ENCODE results near the gene TOM1L1. TPM values are rescaled to one million over a fixed set of nuclear protein-coding genes. Genes with fewer than 3 reads are reported as not detected.

The TOM1L1 gene
- total and polyA plus RNA-seq, 2 of the 8 experiments (the other 6 are each of a cell fraction or from before 2014, with no cell fraction given) = 47.0 to 60.8 TPM

- no peak overlapping the region for H2BK20ac ChIP-seq (ENCODE audit: low read length)
- no peak overlapping the region for H3K23ac ChIP-seq (ENCODE audit: insufficient read length)
- H3K79me2 ChIP-seq (ENCODE audit: control insufficient read depth in 1 of 2, insufficient read depth in 2 of 2, low read length in 2 of 2) = peaks cover 0 to 25% of the 10 kb centered on the region in 2 experiments; a peak in 2 of 4 replicates
- H4K20me1 ChIP-seq (replicated peaks in 1 of 2; ENCODE audit: control insufficient read depth in 1 of 2, insufficient read depth in 2 of 2, low read length in 2 of 2) = no peaks in the 10 kb centered on the region
- H3K27me3 ChIP-seq (replicated peaks in 1 of 4; ENCODE audit: control insufficient read depth in 3 of 4, extremely low read depth in 1 of 4, insufficient read depth in 3 of 4, low read length in 3 of 4) = no peaks in the 10 kb centered on the region
- H3K18ac ChIP-seq (ENCODE audit: extremely low read depth, low read length) = no peak overlapping the region
- H3K4me1 ChIP-seq (replicated peaks in 1 of 4; ENCODE audit: control insufficient read depth in 3 of 4, insufficient read depth in 4 of 4, low read length in 3 of 4) = no peaks in the 10 kb centered on the region
- FAIRE-seq = no peak
- POLR2A ChIA-PET (ENCODE audit: partially characterized antibody) = no interaction called here
- H3K27ac ChIP-seq (ENCODE audit: low read depth, low read length) = no peak overlapping the region
- H4K91ac ChIP-seq (replicated peaks; ENCODE audit: insufficient read length, low read length) = no peak overlapping the region
- H3K4me2 ChIP-seq (ENCODE audit: insufficient read depth in 1 of 2, low read depth in 2 of 2, low read length in 2 of 2) = no peak overlapping the region
- no peak overlapping the region for H4K5ac ChIP-seq (ENCODE audit: insufficient read length, low read depth, low read length)
- no peaks in the 10 kb centered on the region for H3K79me1 ChIP-seq (ENCODE audit: low read depth, low read length)
- peaks cover 1% of the 10 kb centered on the region; the same call in 1 of the 2 replicates for H3K23me2 ChIP-seq (ENCODE audit: low read depth, low read length)
- H3K9me3 ChIP-seq (ENCODE audit: insufficient read depth in 2 of 2, low read depth in 1 of 2, low read length in 1 of 2) = peaks cover 0 to 5% of the 10 kb centered on the region in 2 experiments; a peak in 1 of 4 replicates
- H2BK120ac ChIP-seq (replicated peaks; ENCODE audit: low read depth, low read length) = no peak overlapping the region
- H2BK15ac ChIP-seq (ENCODE audit: low read length) = no peak overlapping the region
- no peak overlapping the region for H2BK5ac ChIP-seq (ENCODE audit: low read depth, low read length)
- no peak overlapping the region for H2AFZ ChIP-seq (ENCODE audit: low read length)
- H3K4ac ChIP-seq (replicated peaks; ENCODE audit: insufficient read length, low read depth, low read length) = no peak overlapping the region
- H2AK5ac ChIP-seq (ENCODE audit: low read depth, low read length) = no peak overlapping the region
- no peak overlapping the region for H3K14ac ChIP-seq (ENCODE audit: insufficient read length)
- CTCF ChIA-PET (ENCODE audit: partially characterized antibody) = interaction anchor here (0.7 kb wide), 1 partner anchor 428 kb away, joined by 3 read pairs; no protein-coding TSS in a partner anchor
- no peak for DNase-seq (ENCODE audit: low read depth in 1 of 2, low spot score in 2 of 2)
- no peak overlapping the region for H2BK12ac ChIP-seq (ENCODE audit: low read depth, low read length)
- H4K8ac ChIP-seq (ENCODE audit: extremely low read depth, insufficient read depth, low read length) = no peak overlapping the region
- H3K4me3 ChIP-seq (ENCODE audit: extremely low read depth in 1 of 4, insufficient read depth in 2 of 4, low read depth in 3 of 4, low read length in 4 of 4) = no peak overlapping the region
- no peak overlapping the region for H3K56ac ChIP-seq (replicated peaks; ENCODE audit: insufficient read length, low read depth, low read length)
- peaks cover 0 to 4% (median 1%) of the 10 kb centered on the region in 4 experiments; a peak in 3 of 8 replicates for H3K36me3 ChIP-seq (ENCODE audit: control insufficient read depth in 2 of 4, insufficient read depth in 4 of 4, low read length in 3 of 4)
- H3K9ac ChIP-seq (replicated peaks in 1 of 4; ENCODE audit: extremely low read depth in 1 of 4, low read depth in 3 of 4, low read length in 3 of 4) = peak overlapping the region in 1 of 4 experiments; percentile 34; a peak in 1 of 7 replicates
- TF ChIP-seq EP300 (IDR thresholded peaks at IDR 0.05; ENCODE audit: borderline replicate concordance in 1 of 2, low read depth in 2 of 2, low read length in 2 of 2) (no peak), MAFK (IDR thresholded peaks at IDR 0.05; ENCODE audit: low read depth, low read length) (no peak), RFX5 (IDR thresholded peaks at IDR 0.05; ENCODE audit: borderline replicate concordance, low read depth, low read length) (no peak), E2F6 (IDR thresholded peaks at IDR 0.05) (no peak), FOSL1 (IDR thresholded peaks at IDR 0.05; ENCODE audit: insufficient read depth, low read depth, low read length) (no peak), SP4 (IDR thresholded peaks at IDR 0.05; ENCODE audit: low read length) (no peak), KDM1A (IDR thresholded peaks at IDR 0.05; ENCODE audit: borderline replicate concordance, low read length) (no peak)
- TF ChIP-seq, protein P1, sequence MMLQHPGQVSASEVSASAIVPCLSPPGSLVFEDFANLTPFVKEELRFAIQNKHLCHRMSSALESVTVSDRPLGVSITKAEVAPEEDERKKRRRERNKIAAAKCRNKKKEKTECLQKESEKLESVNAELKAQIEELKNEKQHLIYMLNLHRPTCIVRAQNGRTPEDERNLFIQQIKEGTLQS (IDR thresholded peaks at IDR 0.05; ENCODE audit: insufficient read depth, low read depth, low read length) = no peak
Measured at GRCh38 chr17:54982399-54982798, 81.7 kb downstream of the TOM1L1 start.
